Panc1 (cell line): ENCODE data around the gene ALKAL2. TPM values are rescaled to one million over a fixed set of nuclear protein-coding genes. Genes with fewer than 3 reads are reported as not detected.

Experiments
- ATAC-seq: fragments of 200-7000 bp; cut with Tn5 transposase; 2 replicates; pipeline ENCODE4 v1.9.1; 2020; ENCODE audit warnings: mild to moderate bottlenecking, moderate library complexity
- BruUV-seq: library from RNA; stranded (reverse); fragments of 400-500 nt; replicated peaks from 2 replicates; lab custom pipeline; 2021; lab: Mats Ljungman, UMichigan
- CTCF ChIA-PET: fragments of 300-600 bp; sonication (Branson Sonifier 250); formaldehyde crosslinking; loops from one replicate; lab custom pipeline; 2022; ENCODE audit warnings: antibody characterized with exemption; lab: Charles Lee
- POLR2A ChIA-PET: fragments of 300-600 bp; sonication (Branson Sonifier 250); formaldehyde crosslinking; loops from one replicate; lab custom pipeline; 2022; ENCODE audit warnings: antibody characterized with exemption; lab: Charles Lee
- DNase-seq: peaks from one replicate; pipeline ENCODE4 v3.0.0-alpha.2; 2010; ENCODE audit warnings: low read depth, low spot score
- H3K27ac ChIP-seq: 2 replicates; pipeline ENCODE4 v1.5.1; 2011; ENCODE audit warnings: mild to moderate bottlenecking, low read length, inconsistent platforms
- H3K27me3 ChIP-seq: fragments of 200-500 bp; sonication (Bioruptor generic); 2 replicates; pipeline ENCODE4 v1.6.0; 2014; ENCODE audit warnings: low read length, inconsistent platforms; ENCODE audit not compliant: control insufficient read depth, insufficient read depth
- H3K36me3 ChIP-seq: fragments of 200-500 bp; sonication (Bioruptor generic); 2 replicates; pipeline ENCODE4 v1.5.1; 2014; ENCODE audit warnings: inconsistent platforms, mild to moderate bottlenecking, low read length, moderate library complexity; ENCODE audit not compliant: control insufficient read depth, insufficient read depth
- H3K4me1 ChIP-seq: 2 replicates; pipeline ENCODE4 v1.5.1; 2011; ENCODE audit warnings: inconsistent platforms, mild to moderate bottlenecking, low read length, moderate library complexity; ENCODE audit not compliant: control insufficient read depth, insufficient read depth
- H3K4me3 ChIP-seq, 2 experiments: 2 replicates each; pipeline ENCODE4 v1.5.1; 2011 to 2012; ENCODE audit warnings: low read depth in 2 of 2, low read length in 2 of 2, mild to moderate bottlenecking in 2 of 2, inconsistent platforms in 1 of 2, moderate library complexity in 1 of 2
- H3K9me3 ChIP-seq: fragments of 200-500 bp; sonication (Bioruptor generic); 2 replicates; pipeline ENCODE4 v1.5.1; 2014; ENCODE audit warnings: low read depth, mild to moderate bottlenecking, inconsistent platforms, low read length, moderate library complexity; ENCODE audit not compliant: control insufficient read depth, insufficient read depth
- CTCF ChIP-seq: fragments of 450-650 bp; IDR thresholded peaks from 2 replicates; pipeline ENCODE4 v1.5.1; 2017; ENCODE audit warnings: mild to moderate bottlenecking
- POLR2AphosphoS5 ChIP-seq: IDR thresholded peaks from 2 replicates; pipeline ENCODE4 v1.6.1; 2012; ENCODE audit warnings: mild to moderate bottlenecking, low read depth, low read length, moderate library complexity
- REST ChIP-seq, 2 experiments: IDR thresholded peaks; 2 replicates each; pipeline ENCODE4 v1.6.1; 2011 to 2012; ENCODE audit warnings: low read depth in 2 of 2, control low read depth in 1 of 2, low read length in 1 of 2, mild to moderate bottlenecking in 1 of 2, moderate library complexity in 1 of 2; ENCODE audit not compliant: insufficient read depth in 1 of 2
- SIN3A ChIP-seq: IDR thresholded peaks from 2 replicates; pipeline ENCODE4 v1.6.1; 2012; ENCODE audit warnings: low read depth, mild to moderate bottlenecking, low read length, moderate library complexity, borderline replicate concordance; ENCODE audit not compliant: insufficient read depth
- TCF7L2 ChIP-seq: IDR thresholded peaks from 2 replicates; pipeline ENCODE4 v1.6.1; 2011; ENCODE audit warnings: mild to moderate bottlenecking, low read depth, low read length, inconsistent platforms
- in situ Hi-C: cut with HindIII; loops from 2 replicates; pipeline ENCODE4 v1.10.0; 2016; ENCODE audit warnings: low sequenced_read_pairs, low pct_unique_long_range_greater_than_20kb
- intact Hi-C: fragments of 100-400 bp; cut with micrococcal nuclease; formaldehyde crosslinking; loops from one replicate; pipeline ENCODE4 v1.10.0; 2022; ENCODE audit not compliant: unreplicated experiment
- total RNA-seq: library from RNA; stranded (reverse); gene quantifications from one replicate; pipeline ENCODE4 v1.2.1, GENCODE V29; 2021; ENCODE audit not compliant: unreplicated experiment

The ALKAL2 gene
- total RNA-seq, 1 experiment from 2014 or later, result not detected

- in situ Hi-C loops (no loop called here), intact Hi-C loops (no loop called here)
- H3K4me1 ChIP-seq, result no peaks in the 10 kb centered on the region
- no peaks in the 10 kb centered on the region for H3K36me3 ChIP-seq
- no peak overlapping the region for H3K4me3 ChIP-seq
- H3K27ac ChIP-seq, result no peak overlapping the region
- H3K27me3 ChIP-seq, result no peaks in the 10 kb centered on the region
- TSS peak; percentile 4 for BruUV-seq
- DNase-seq (no peak), ATAC-seq (no peak)
- ChIA-PET POLR2A (no interaction called here), CTCF (no interaction called here)
- no peak for TF ChIP-seq POLR2AphosphoS5
- H3K9me3 ChIP-seq, result peaks cover 17% of the 10 kb centered on the region
Observed at GRCh38 chr2:257842-258241, 30.0 kb downstream of the ALKAL2 start.

- BruUV-seq, result no TSS peak
- DNase-seq, result no peak
- TF ChIP-seq REST (IDR thresholded peaks at IDR 0.05; ENCODE audit: insufficient read depth in 1 of 2, low read depth in 2 of 2, low read length in 1 of 2) (no peak), TCF7L2 (no peak), SIN3A (no peak), CTCF (no peak), POLR2AphosphoS5 (no peak)
- Histone ChIP-seq H3K27me3 (no peaks in the 10 kb centered on the region), H3K27ac (no peak overlapping the region), H3K4me3 (no peak overlapping the region), H3K9me3 (peaks cover 17% of the 10 kb centered on the region), H3K36me3 (no peaks in the 10 kb centered on the region), H3K4me1 (no peaks in the 10 kb centered on the region)
- POLR2A ChIA-PET, result no interaction called here
- CTCF ChIA-PET, result no interaction called here
- in situ Hi-C loops (no loop called here), intact Hi-C loops (no loop called here)
- no peak for ATAC-seq
Observed at GRCh38 chr2:257429-257828, 30.5 kb downstream of the ALKAL2 start.

GRCh38 chr2:256094-256493 is 31.8 kb downstream of the ALKAL2 start:
- CTCF ChIA-PET, result no interaction called here
- in situ Hi-C loops (no loop called here), intact Hi-C loops (no loop called here)
- Histone ChIP-seq H3K4me1 (no peaks in the 10 kb centered on the region), H3K36me3 (no peaks in the 10 kb centered on the region), H3K4me3 (no peak overlapping the region), H3K27me3 (no peaks in the 10 kb centered on the region), H3K9me3 (peaks cover 17% of the 10 kb centered on the region), H3K27ac (no peak overlapping the region)
- DNase-seq (no peak), ATAC-seq (no peak)
- POLR2A ChIA-PET, result no interaction called here
- BruUV-seq, result no TSS peak
- TF ChIP-seq REST (IDR thresholded peaks at IDR 0.05; ENCODE audit: insufficient read depth in 1 of 2, low read depth in 2 of 2, low read length in 1 of 2) (no peak), SIN3A (no peak), POLR2AphosphoS5 (no peak), TCF7L2 (no peak)
